PC-3 (cell line): ENCODE measurements around the gene HSF4.

Experiments used
- EZH2 ChIP-seq: fragments of 300-600 bp; sonication (generic); IDR thresholded peaks from one replicate; pipeline ENCODE4 v1.6.1; 2017; ENCODE audit warnings: antibody characterized with exemption, mild to moderate bottlenecking, low read length; ENCODE audit not compliant: unreplicated experiment
- EZH2phosphoT487 ChIP-seq: fragments of 300-600 bp; sonication (generic); IDR thresholded peaks from 2 replicates; pipeline ENCODE4 v1.6.1; 2018; ENCODE audit warnings: mild to moderate bottlenecking, antibody characterized with exemption, low read length, borderline replicate concordance
- TF ChIP-seq, protein P1 (sequence below): fragments of 300-600 bp; sonication (generic); conservative IDR thresholded peaks from 2 replicates; pipeline ENCODE4 v1.5.1; 2017; ENCODE audit warnings: antibody characterized with exemption, low read depth, mild to moderate bottlenecking, low read length

DNA sequence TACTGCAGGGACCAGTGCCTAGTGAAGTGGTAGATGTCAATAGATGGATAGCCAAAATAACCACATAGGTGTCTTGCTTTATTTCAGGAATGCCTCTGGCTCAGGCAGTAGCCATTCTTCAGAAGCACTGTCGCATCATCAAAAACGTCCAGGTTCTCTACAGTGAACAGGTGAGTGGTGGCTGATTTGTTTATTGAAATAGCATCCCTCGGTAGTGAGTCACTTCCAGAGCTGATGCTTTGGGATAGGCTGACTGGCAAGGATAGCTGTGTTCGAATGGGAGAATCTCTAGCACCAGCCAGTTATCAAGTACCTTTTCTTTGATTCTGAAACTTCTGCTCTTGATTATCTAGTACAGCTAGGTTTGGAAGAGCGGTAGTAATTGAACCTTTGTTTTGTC, 44.5 kb upstream of the HSF4 start:
- TF ChIP-seq, protein P1, sequence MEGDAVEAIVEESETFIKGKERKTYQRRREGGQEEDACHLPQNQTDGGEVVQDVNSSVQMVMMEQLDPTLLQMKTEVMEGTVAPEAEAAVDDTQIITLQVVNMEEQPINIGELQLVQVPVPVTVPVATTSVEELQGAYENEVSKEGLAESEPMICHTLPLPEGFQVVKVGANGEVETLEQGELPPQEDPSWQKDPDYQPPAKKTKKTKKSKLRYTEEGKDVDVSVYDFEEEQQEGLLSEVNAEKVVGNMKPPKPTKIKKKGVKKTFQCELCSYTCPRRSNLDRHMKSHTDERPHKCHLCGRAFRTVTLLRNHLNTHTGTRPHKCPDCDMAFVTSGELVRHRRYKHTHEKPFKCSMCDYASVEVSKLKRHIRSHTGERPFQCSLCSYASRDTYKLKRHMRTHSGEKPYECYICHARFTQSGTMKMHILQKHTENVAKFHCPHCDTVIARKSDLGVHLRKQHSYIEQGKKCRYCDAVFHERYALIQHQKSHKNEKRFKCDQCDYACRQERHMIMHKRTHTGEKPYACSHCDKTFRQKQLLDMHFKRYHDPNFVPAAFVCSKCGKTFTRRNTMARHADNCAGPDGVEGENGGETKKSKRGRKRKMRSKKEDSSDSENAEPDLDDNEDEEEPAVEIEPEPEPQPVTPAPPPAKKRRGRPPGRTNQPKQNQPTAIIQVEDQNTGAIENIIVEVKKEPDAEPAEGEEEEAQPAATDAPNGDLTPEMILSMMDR, result no peak
- TF ChIP-seq EZH2, result no peak
- no peak for TF ChIP-seq EZH2phosphoT487
